Dendritic cell treated with granulocyte-macrophage colony-stimulating factor and Interleukin-4, amounts not matched to agents 40 ng/mL and 50 ng/mL, for 4 days (primary cell): Measurements from ENCODE around the gene SLC30A7.

ENCODE experiments used
- H3K27ac Mint-ChIP-seq: one replicate; pipeline ENCODE4 v1.8.0; 2022; ENCODE audit warnings: mild to moderate bottlenecking, mixed read lengths
- H3K27me3 Mint-ChIP-seq: one replicate; pipeline ENCODE4 v1.8.0; 2022; ENCODE audit warnings: mild to moderate bottlenecking, mixed read lengths
- H3K36me3 Mint-ChIP-seq: one replicate; pipeline ENCODE4 v1.8.0; 2022; ENCODE audit warnings: low read depth, mixed read lengths
- H3K4me1 Mint-ChIP-seq: one replicate; pipeline ENCODE4 v1.8.0; 2022; ENCODE audit warnings: low read depth, mixed read lengths
- H3K4me3 Mint-ChIP-seq: one replicate; pipeline ENCODE4 v1.8.0; 2022; ENCODE audit warnings: mild to moderate bottlenecking, moderate library complexity, mixed read lengths
- H3K9me3 Mint-ChIP-seq: one replicate; pipeline ENCODE4 v1.8.0; 2022; ENCODE audit warnings: mixed read lengths
- intact Hi-C: fragments of 100-400 bp; cut with micrococcal nuclease; formaldehyde crosslinking; loops from one replicate; pipeline ENCODE4 v1.15.0; 2022

SLC30A7 gene

DNA sequence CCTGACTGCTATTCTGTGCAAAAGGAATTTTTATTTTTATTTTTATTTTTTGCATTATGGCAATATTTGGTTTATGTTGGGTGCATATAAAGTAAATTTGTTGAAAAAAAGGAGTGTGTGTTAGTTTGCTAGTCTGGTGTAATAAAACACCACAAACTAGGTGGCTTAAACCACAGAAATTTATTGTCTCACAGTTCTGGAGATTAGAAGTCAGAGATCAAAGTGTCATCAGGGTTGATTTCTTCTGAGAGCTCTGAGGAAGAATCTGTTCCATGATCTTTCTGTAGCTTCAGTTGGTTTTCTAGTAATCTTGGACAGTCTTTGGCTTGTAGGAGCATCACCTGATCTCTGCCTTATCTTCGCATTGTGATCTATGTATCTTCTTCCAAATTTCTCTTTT lies 6.5 kb downstream of the SLC30A7 start:
- Mint-ChIP-seq H3K4me3 (no peak overlapping the region), H3K9me3 (no peaks in the 10 kb centered on the region), H3K36me3 (peaks cover 66% of the 10 kb centered on the region), H3K27me3 (no peaks in the 10 kb centered on the region), H3K4me1 (peaks cover 6% of the 10 kb centered on the region), H3K27ac (no peak overlapping the region)
- intact Hi-C loops, result no loop called here

GRCh38 chr1:100903777-100904176 lies 7.9 kb downstream of the SLC30A7 start:
- no peaks in the 10 kb centered on the region for H3K9me3 Mint-ChIP-seq
- peaks cover 77% of the 10 kb centered on the region for H3K36me3 Mint-ChIP-seq
- no peak overlapping the region for H3K27ac Mint-ChIP-seq
- intact Hi-C loops, result no loop called here
- H3K4me1 Mint-ChIP-seq, result peaks cover 14% of the 10 kb centered on the region
- H3K4me3 Mint-ChIP-seq, result no peak overlapping the region
- no peaks in the 10 kb centered on the region for H3K27me3 Mint-ChIP-seq

DNA sequence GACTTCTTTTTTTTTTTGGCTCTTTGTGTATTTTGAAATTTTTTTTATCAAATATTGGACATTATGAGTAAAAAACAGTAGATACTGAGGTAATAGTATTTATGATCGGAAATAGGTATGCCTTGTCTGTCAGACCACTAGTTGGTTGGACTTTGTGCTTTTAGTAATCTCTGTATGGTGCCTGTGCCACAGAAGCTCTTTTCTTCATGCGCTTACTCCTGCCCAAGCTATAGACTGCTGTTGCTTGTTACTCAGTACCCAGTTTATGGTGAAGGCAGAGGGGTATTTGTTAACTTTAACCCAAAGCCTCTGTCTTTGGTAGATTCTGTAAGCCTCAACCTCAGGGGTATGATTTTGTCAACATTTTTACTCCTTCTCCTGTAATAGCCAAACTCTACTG lies 8.6 kb downstream of the SLC30A7 start:
- intact Hi-C loops, result no loop called here
- Mint-ChIP-seq H3K9me3 (no peaks in the 10 kb centered on the region), H3K27ac (no peak overlapping the region), H3K36me3 (peaks cover 76% of the 10 kb centered on the region), H3K27me3 (no peaks in the 10 kb centered on the region), H3K4me1 (peaks cover 14% of the 10 kb centered on the region), H3K4me3 (no peak overlapping the region)

GRCh38 chr1:100905181-100905580 lies 9.3 kb downstream of the SLC30A7 start:
- intact Hi-C loops, result no loop called here
- Mint-ChIP-seq H3K36me3 (peaks cover 73% of the 10 kb centered on the region), H3K4me1 (peaks cover 9% of the 10 kb centered on the region), H3K27ac (no peak overlapping the region), H3K27me3 (no peaks in the 10 kb centered on the region), H3K4me3 (no peak overlapping the region), H3K9me3 (no peaks in the 10 kb centered on the region)

GRCh38 chr1:100907887-100908286 lies 12.0 kb downstream of the SLC30A7 start:
- intact Hi-C loops, result no loop called here
- no peaks in the 10 kb centered on the region for H3K9me3 Mint-ChIP-seq
- H3K27me3 Mint-ChIP-seq, result no peaks in the 10 kb centered on the region
- H3K36me3 Mint-ChIP-seq, result peaks cover 78% of the 10 kb centered on the region
- peaks cover 9% of the 10 kb centered on the region for H3K4me1 Mint-ChIP-seq
- no peak overlapping the region for H3K4me3 Mint-ChIP-seq
- H3K27ac Mint-ChIP-seq, result no peak overlapping the region

DNA sequence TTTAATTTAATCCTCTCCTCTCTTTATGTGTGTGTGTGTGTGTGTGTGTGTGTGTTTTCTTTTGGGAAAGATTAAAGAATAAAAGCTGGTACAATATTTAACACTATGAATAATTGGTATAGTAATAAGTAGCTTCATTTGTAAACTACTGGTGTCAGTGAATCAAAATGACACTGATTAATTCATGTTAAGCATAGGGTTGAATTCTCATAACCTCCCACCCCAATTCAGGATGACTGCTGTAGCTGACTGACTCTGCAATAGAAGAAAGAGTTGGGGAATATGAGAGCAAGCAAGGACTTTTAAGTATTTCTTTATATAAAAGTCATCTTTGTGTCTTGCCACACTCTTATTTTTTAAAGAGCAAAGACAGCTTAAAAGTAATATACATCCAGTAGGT lies 13.1 kb downstream of the SLC30A7 start:
- H3K4me3 Mint-ChIP-seq, result no peak overlapping the region
- H3K27ac Mint-ChIP-seq, result no peak overlapping the region
- intact Hi-C loops, result no loop called here
- H3K27me3 Mint-ChIP-seq, result no peaks in the 10 kb centered on the region
- peaks cover 86% of the 10 kb centered on the region for H3K36me3 Mint-ChIP-seq
- H3K9me3 Mint-ChIP-seq, result no peaks in the 10 kb centered on the region
- H3K4me1 Mint-ChIP-seq, result peaks cover 9% of the 10 kb centered on the region

- H3K27ac Mint-ChIP-seq, result no peak overlapping the region
- H3K36me3 Mint-ChIP-seq, result peaks cover 79% of the 10 kb centered on the region
- no peaks in the 10 kb centered on the region for H3K9me3 Mint-ChIP-seq
- intact Hi-C loops, result no loop called here
- H3K4me3 Mint-ChIP-seq, result no peak overlapping the region
- peaks cover 27% of the 10 kb centered on the region for H3K4me1 Mint-ChIP-seq
- H3K27me3 Mint-ChIP-seq, result no peaks in the 10 kb centered on the region
These were observed 16.1 kb downstream of the SLC30A7 start for GRCh38 chr1:100912019-100912418.

GRCh38 chr1:100921110-100921706 lies 25.3 kb downstream of the SLC30A7 start:
- Mint-ChIP-seq H3K27me3 (no peaks in the 10 kb centered on the region), H3K27ac (no peak overlapping the region), H3K4me1 (peaks cover 8% of the 10 kb centered on the region), H3K36me3 (peaks cover 35% of the 10 kb centered on the region), H3K4me3 (no peak overlapping the region), H3K9me3 (no peaks in the 10 kb centered on the region)
- intact Hi-C loops, result loop anchor here (1.0 to 2.0 kb wide), 3 partner anchors 318 to 435 kb away; no protein-coding TSS in a partner anchor

DNA sequence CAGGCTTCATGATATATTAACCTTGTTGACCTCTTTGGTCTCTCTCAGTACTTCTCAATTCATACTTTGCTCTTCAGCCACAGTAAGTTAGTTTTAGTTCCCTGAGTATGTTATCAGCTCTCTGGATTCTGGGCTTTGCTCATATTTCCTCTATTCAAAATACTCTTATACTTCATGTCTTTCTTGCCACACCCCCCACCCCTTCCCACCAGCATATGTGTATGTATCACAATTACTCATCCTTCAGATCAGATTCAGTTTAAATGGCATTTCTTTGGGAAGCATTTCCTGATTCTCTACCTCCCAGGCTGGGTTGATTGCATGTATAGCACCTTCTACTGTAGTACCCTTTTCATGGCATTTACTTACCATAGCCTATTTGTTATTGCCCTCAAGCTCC lies 28.3 kb downstream of the SLC30A7 start:
- intact Hi-C loops, result no loop called here
- Mint-ChIP-seq H3K4me1 (no peaks in the 10 kb centered on the region), H3K4me3 (no peak overlapping the region), H3K9me3 (no peaks in the 10 kb centered on the region), H3K36me3 (peaks cover 16% of the 10 kb centered on the region), H3K27me3 (no peaks in the 10 kb centered on the region), H3K27ac (no peak overlapping the region)

DNA sequence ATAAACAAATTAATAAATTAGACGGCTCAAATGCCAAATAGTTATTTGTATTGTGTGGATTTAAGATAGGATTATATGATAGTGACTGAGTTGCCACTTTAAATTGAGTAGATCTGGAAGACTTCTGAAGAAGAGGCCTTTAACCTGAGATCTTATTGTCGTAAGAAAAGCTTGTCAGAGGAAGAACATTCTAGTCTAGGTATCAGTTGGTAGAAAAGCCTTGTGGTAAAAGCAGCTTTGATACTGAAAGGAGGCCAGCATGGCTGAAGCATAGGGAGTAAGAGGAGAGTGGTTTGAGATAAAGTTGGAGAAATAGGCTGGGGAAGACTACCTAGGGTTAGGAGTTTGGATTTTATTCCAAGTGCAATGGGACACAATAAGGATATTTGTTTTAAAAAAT lies 29.1 kb downstream of the SLC30A7 start:
- H3K27ac Mint-ChIP-seq, result no peak overlapping the region
- H3K36me3 Mint-ChIP-seq, result peaks cover 19% of the 10 kb centered on the region
- H3K4me1 Mint-ChIP-seq, result no peaks in the 10 kb centered on the region
- no peaks in the 10 kb centered on the region for H3K27me3 Mint-ChIP-seq
- intact Hi-C loops, result no loop called here
- H3K4me3 Mint-ChIP-seq, result no peak overlapping the region
- H3K9me3 Mint-ChIP-seq, result no peaks in the 10 kb centered on the region

- Mint-ChIP-seq H3K36me3 (peaks cover 19% of the 10 kb centered on the region), H3K27ac (no peak overlapping the region), H3K9me3 (no peaks in the 10 kb centered on the region), H3K4me3 (no peak overlapping the region), H3K4me1 (no peaks in the 10 kb centered on the region), H3K27me3 (no peaks in the 10 kb centered on the region)
- intact Hi-C loops, result no loop called here
These were observed 30.4 kb downstream of the SLC30A7 start for GRCh38 chr1:100926240-100926639.

- H3K27me3 Mint-ChIP-seq, result no peaks in the 10 kb centered on the region
- H3K36me3 Mint-ChIP-seq, result peaks cover 11% of the 10 kb centered on the region
- no peaks in the 10 kb centered on the region for H3K9me3 Mint-ChIP-seq
- H3K27ac Mint-ChIP-seq, result no peak overlapping the region
- no peaks in the 10 kb centered on the region for H3K4me1 Mint-ChIP-seq
- intact Hi-C loops, result no loop called here
- H3K4me3 Mint-ChIP-seq, result no peak overlapping the region
These were observed 31.4 kb downstream of the SLC30A7 start for GRCh38 chr1:100927276-100927675.

DNA sequence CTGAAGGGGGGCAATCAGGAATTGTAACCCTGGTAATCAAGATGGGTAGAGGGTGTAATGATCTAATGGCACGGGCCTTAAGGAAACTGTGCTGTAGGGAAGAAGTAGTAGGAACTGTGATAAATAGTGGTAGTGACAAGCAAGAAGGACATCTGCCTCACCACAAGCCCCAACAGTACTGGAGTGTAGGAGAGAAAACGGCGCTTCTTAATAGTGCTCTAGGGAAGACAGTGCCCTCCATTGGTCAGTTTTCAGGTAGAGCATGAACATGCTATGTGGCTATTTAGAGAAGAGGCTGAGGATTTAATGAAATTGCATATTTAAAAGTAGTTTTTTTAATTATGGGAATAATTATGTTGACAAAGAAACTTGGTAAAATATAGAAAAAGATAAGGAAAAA lies 32.2 kb downstream of the SLC30A7 start:
- no peaks in the 10 kb centered on the region for H3K4me1 Mint-ChIP-seq
- H3K4me3 Mint-ChIP-seq, result no peak overlapping the region
- intact Hi-C loops, result no loop called here

DNA sequence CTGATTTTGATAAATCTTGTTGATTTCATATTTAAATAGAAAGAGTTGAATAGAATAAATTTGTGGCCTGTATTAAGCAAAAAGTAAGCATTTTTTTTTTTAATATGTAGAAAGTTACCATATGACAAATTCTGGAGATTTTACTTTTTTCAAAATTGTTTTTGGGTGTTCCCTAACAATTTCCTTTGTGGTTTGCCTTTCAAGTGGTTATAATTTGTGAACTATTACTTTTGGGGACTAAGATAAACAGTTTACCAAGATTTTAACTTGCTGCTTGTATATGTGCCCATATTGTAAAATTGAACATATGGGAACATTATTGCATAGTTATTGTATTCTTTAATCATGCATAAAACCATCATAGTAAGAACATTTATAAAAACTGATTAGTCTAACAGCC lies 34.6 kb downstream of the SLC30A7 start:
- intact Hi-C loops, result no loop called here
- no peaks in the 10 kb centered on the region for H3K9me3 Mint-ChIP-seq
- no peaks in the 10 kb centered on the region for H3K27me3 Mint-ChIP-seq
- H3K4me1 Mint-ChIP-seq, result no peaks in the 10 kb centered on the region
- H3K36me3 Mint-ChIP-seq, result peaks cover 29% of the 10 kb centered on the region
- no peak overlapping the region for H3K27ac Mint-ChIP-seq
- H3K4me3 Mint-ChIP-seq, result no peak overlapping the region

More for the DNA sequence above, 32.2 kb downstream of the SLC30A7 start:
- no peaks in the 10 kb centered on the region for H3K27me3 Mint-ChIP-seq
- no peaks in the 10 kb centered on the region for H3K9me3 Mint-ChIP-seq
- H3K27ac Mint-ChIP-seq, result no peak overlapping the region
- peaks cover 13% of the 10 kb centered on the region for H3K36me3 Mint-ChIP-seq

- Mint-ChIP-seq H3K36me3 (peaks cover 29% of the 10 kb centered on the region), H3K27me3 (no peaks in the 10 kb centered on the region), H3K4me1 (no peaks in the 10 kb centered on the region), H3K4me3 (no peak overlapping the region), H3K27ac (no peak overlapping the region), H3K9me3 (no peaks in the 10 kb centered on the region)
- intact Hi-C loops, result no loop called here
These were observed 35.8 kb downstream of the SLC30A7 start for GRCh38 chr1:100931716-100932115.
